Colonic mucosa (tissue), 4 donors: ENCODE results near the gene CST3. TPM values are rescaled to one million over a fixed set of nuclear protein-coding genes. Genes with fewer than 3 reads are reported as not detected.
"Not testable (repeated sequence)": the region's sequence is repeated elsewhere in the genome, so short reads cannot be mapped to it uniquely, and the experiment has no call there.

Source experiments
- DNase-seq: peaks from one replicate; pipeline ENCODE4 v3.0.0-alpha.2; 2020
- H3K27ac ChIP-seq: fragments of 200-600 bp; one replicate; pipeline ENCODE4 v1.8.0; 2021
- H3K27me3 ChIP-seq: fragments of 200-600 bp; one replicate; pipeline ENCODE4 v1.8.0; 2021
- H3K36me3 ChIP-seq: fragments of 200-600 bp; one replicate; pipeline ENCODE4 v1.8.0; 2021
- H3K4me1 ChIP-seq: fragments of 200-600 bp; one replicate; pipeline ENCODE4 v1.8.0; 2021; ENCODE audit warnings: mild to moderate bottlenecking
- H3K4me3 ChIP-seq: fragments of 200-600 bp; one replicate; pipeline ENCODE4 v1.8.0; 2021
- H3K9ac ChIP-seq, 2 donors: one replicate each; pipeline ENCODE4 v1.7.0; 2013; ENCODE audit warnings: control low read depth in 2 of 2, low read depth in 2 of 2, low read length in 2 of 2
- H3K9me3 ChIP-seq: fragments of 200-600 bp; one replicate; pipeline ENCODE4 v1.8.0; 2021
- CTCF ChIP-seq: fragments of 200-600 bp; IDR thresholded peaks from one replicate; pipeline ENCODE4 v1.8.0; 2022; ENCODE audit warnings: antibody characterized with exemption, mild to moderate bottlenecking
- intact Hi-C: fragments of 100-400 bp; cut with DNase I; formaldehyde crosslinking; loops from one replicate; pipeline ENCODE4 v1.14.1; 2022
- total RNA-seq, 2 donors: library from RNA; stranded (reverse); fragmentation: NEBNext Ultra II Directional in 1 of 2; extraction: Animal tissue kit (Norgen Biotek cat#: 25700) in 1 of 2; gene quantifications; one replicate each; pipeline ENCODE4 v1.2.1, GENCODE V29; 2021
- donor health status: healthy.
- donor health status: DM: no; HTN: no; CAD: no.
- donor health status: DM: no; HTN: no; CAD: no.

The CST3 gene
- total RNA-seq, 2 donors from 2014 or later, result 606 to 666 TPM

DNA sequence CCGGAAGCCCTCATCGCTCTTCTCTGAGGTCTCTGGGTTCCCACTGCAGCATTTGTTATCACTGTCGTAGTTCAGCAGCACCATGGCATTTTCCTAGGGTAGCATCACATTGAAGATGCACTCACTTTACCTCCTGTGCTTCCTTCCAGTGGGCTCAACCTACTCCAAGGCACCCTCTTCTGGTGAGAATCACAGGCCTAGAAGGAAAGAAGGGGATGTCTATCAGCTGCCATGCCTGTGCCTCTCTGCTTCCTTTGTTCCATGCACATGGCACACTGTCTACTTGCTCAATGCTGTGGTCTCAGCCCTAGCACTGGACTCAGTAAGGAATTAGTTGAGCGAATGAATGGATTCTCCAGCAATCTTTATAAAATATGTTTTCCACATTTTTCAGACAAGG lies 28.4 kb upstream of the CST3 start:
- no peaks in the 10 kb centered on the region for H3K9me3 ChIP-seq
- DNase-seq, result no peak
- no peak overlapping the region for H3K9ac ChIP-seq
- no peaks in the 10 kb centered on the region for H3K36me3 ChIP-seq
- H3K4me1 ChIP-seq, result no peaks in the 10 kb centered on the region
- intact Hi-C loops, result no loop called here
- H3K4me3 ChIP-seq, result no peak overlapping the region
- H3K27ac ChIP-seq, result no peak overlapping the region
- no peak for TF ChIP-seq CTCF
- no peaks in the 10 kb centered on the region for H3K27me3 ChIP-seq

DNA sequence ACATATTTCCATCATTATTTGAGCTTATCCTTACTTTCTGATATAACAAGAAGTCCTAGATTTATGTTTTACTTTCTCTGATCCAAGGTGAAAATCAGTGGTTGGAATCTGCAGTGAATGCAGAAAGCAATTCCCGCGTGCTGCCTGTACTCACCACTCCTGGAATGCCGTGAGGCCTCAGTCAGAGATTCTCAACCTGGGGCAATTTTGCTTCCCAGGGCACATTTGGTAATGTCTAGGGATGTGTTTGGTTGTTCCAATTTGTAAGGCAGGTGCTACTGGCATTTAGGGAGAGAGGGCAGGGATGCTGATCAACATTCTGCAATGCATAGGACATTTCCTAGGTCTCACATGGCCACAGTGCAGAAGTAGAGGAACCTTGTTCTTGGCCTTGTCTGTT lies 27.2 kb upstream of the CST3 start:
- H3K36me3 ChIP-seq, result no peaks in the 10 kb centered on the region

DNA sequence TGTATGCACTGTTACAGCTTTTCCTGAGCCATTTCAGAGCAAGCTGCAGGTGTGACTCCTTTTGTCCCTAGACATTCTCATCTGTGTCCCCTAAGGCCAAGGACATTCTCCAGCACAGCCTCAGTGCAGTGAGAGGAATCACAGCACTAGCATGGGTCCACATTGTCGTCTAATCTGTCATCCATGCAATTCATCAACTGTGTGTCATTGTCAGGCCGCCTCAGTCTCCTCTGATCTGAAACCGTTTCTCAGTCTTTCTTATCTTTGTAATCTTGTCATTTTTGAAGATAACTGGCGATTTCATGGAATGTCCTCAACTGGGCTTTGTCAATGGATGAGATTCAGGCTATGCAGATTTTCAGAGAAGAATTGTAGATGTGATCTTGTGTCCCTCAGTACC lies 26.3 kb upstream of the CST3 start:
- H3K9me3 ChIP-seq, H3K36me3 ChIP-seq, intact Hi-C loops, H3K9ac ChIP-seq, H3K4me3 ChIP-seq, H3K27ac ChIP-seq, H3K27me3 ChIP-seq, DNase-seq, H3K4me1 ChIP-seq: not testable (repeated sequence)

More for the DNA sequence above, 27.2 kb upstream of the CST3 start:
- H3K4me1 ChIP-seq, result no peaks in the 10 kb centered on the region
- DNase-seq, result no peak
- no peaks in the 10 kb centered on the region for H3K27me3 ChIP-seq
- no peaks in the 10 kb centered on the region for H3K9me3 ChIP-seq
- H3K27ac ChIP-seq, result no peak overlapping the region
- H3K9ac ChIP-seq, result no peak overlapping the region
- no peak overlapping the region for H3K4me3 ChIP-seq
- TF ChIP-seq CTCF, result no peak
- intact Hi-C loops, result no loop called here

- no peak for TF ChIP-seq CTCF
Observed at GRCh38 chr20:23663180-23663579, 25.4 kb upstream of the CST3 start.

GRCh38 chr20:23662276-23662870 lies 24.6 kb upstream of the CST3 start:
- Histone ChIP-seq H3K4me3 (no peak overlapping the region), H3K36me3 (no peaks in the 10 kb centered on the region), H3K9ac (no peak overlapping the region), H3K4me1 (no peaks in the 10 kb centered on the region), H3K27me3 (no peaks in the 10 kb centered on the region), H3K27ac (no peak overlapping the region), H3K9me3 (no peaks in the 10 kb centered on the region)
- intact Hi-C loops, result no loop called here
- TF ChIP-seq CTCF, result no peak
- no peak for DNase-seq

More at GRCh38 chr20:23663180-23663579, 25.4 kb upstream of the CST3 start:
- Histone ChIP-seq H3K9ac (no peak overlapping the region), H3K36me3 (no peaks in the 10 kb centered on the region), H3K4me3 (no peak overlapping the region), H3K27ac (no peak overlapping the region), H3K9me3 (no peaks in the 10 kb centered on the region), H3K27me3 (no peaks in the 10 kb centered on the region), H3K4me1 (no peaks in the 10 kb centered on the region)
- intact Hi-C loops, result no loop called here
- DNase-seq, result no peak

DNA sequence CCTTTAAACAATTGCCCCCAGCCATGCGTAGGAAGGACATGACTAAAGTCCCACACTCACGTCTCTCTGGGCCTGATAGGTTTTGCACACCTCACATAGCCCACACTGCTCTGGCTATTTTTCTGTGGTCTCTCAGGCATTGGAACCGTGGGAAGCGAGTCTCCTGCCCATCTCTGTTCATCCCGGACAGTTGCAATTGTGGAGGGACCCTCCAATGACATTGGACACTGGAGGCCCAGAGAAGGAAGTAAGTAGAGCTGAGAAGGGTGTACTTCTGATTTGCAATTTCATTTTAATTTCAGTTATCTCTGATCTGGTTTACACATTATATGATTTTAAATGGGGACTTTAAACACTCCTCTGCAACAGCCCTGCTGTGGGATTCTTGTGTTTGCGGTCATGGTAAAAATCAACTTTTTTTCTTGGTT lies 23.3 kb upstream of the CST3 start:
- TF ChIP-seq CTCF, result no peak
- no peak for DNase-seq

More for the DNA sequence above, 23.3 kb upstream of the CST3 start:
- H3K9ac ChIP-seq, result no peak overlapping the region
- no peaks in the 10 kb centered on the region for H3K9me3 ChIP-seq
- H3K4me1 ChIP-seq, result no peaks in the 10 kb centered on the region
- intact Hi-C loops, result no loop called here
- H3K36me3 ChIP-seq, result no peaks in the 10 kb centered on the region
- H3K27me3 ChIP-seq, result no peaks in the 10 kb centered on the region
- H3K27ac ChIP-seq, result no peak overlapping the region
- H3K4me3 ChIP-seq, result no peak overlapping the region
